Endothelial cell of umbilical vein (primary cell): ENCODE data around the gene PHC1. TPM values are rescaled to one million over a fixed set of nuclear protein-coding genes. Genes with fewer than 3 reads are reported as not detected.

Source experiments
- BruUV-seq: library from RNA; stranded (reverse); fragments of 400-500 nt; replicated peaks from 2 replicates; lab custom pipeline; 2021; lab: Mats Ljungman, UMichigan
- CTCF ChIA-PET: fragments of 300-600, 350-600 bp; sonication (Branson Sonifier 250); formaldehyde crosslinking; loops from one replicate; lab custom pipeline; 2021; ENCODE audit warnings: antibody characterized with exemption, inconsistent platforms; lab: Charles Lee
- POLR2A ChIA-PET: fragments of 300-600, 350-600 bp; sonication (Branson Sonifier 250); formaldehyde crosslinking; loops from one replicate; lab custom pipeline; 2021; ENCODE audit warnings: antibody characterized with exemption, inconsistent platforms; lab: Charles Lee
- DNase-seq: peaks from one replicate; pipeline ENCODE4 v3.0.0-alpha.2; 2011; ENCODE audit warnings: low read depth, low spot score
- FAIRE-seq: peaks from 2 replicates; lab custom pipeline; 2011; peaks lifted over from hg19 to GRCh38; lab: Jason Lieb, UNC
- H2AFZ ChIP-seq: 2 replicates; pipeline ENCODE4 v1.6.0; 2012; ENCODE audit warnings: low read depth, low read length, control low read depth, inconsistent platforms
- H3K27ac ChIP-seq: 2 replicates; pipeline ENCODE4 v1.5.1; 2011; ENCODE audit warnings: low read depth, mild to moderate bottlenecking, control low read depth, low read length, moderate library complexity; ENCODE audit not compliant: insufficient read depth
- H3K27me3 ChIP-seq, 2 experiments: 2 replicates each; pipeline versions ENCODE4 v1.6.0 to v1.6.1; 2011; ENCODE audit warnings: low read length in 2 of 2, mixed read lengths in 1 of 2; ENCODE audit not compliant: control insufficient read depth in 2 of 2, insufficient read depth in 2 of 2
- H3K36me3 ChIP-seq, 2 experiments: 2 replicates in 1 of 2; 3 replicates in 1 of 2; pipeline ENCODE4 v1.5.1; 2011; ENCODE audit warnings: low read length in 2 of 2, mild to moderate bottlenecking in 1 of 2, moderate library complexity in 1 of 2; ENCODE audit not compliant: control insufficient read depth in 2 of 2, insufficient read depth in 2 of 2; ENCODE audit errors: extremely low read depth in 1 of 2
- H3K4me1 ChIP-seq: 3 replicates; pipeline ENCODE4 v1.5.1; 2011; ENCODE audit warnings: mild to moderate bottlenecking, low read length; ENCODE audit not compliant: control insufficient read depth, insufficient read depth; ENCODE audit errors: extremely low read depth
- H3K4me2 ChIP-seq: 2 replicates; pipeline ENCODE4 v1.6.1; 2011; ENCODE audit warnings: low read length, control low read depth, mixed read lengths; ENCODE audit not compliant: insufficient read depth
- H3K4me3 ChIP-seq, 3 experiments: fragments of 200-600 bp in 1 of 3; sonication (generic), shearing (Covaris generic) in 1 of 3; replicated peaks in 1 of 3; 2 replicates each; pipeline ENCODE4 v1.5.1; 2011 to 2016; ENCODE audit warnings: control low read depth in 3 of 3, low read length in 3 of 3, mild to moderate bottlenecking in 2 of 3, inconsistent platforms in 1 of 3, low read depth in 1 of 3, moderate library complexity in 1 of 3; ENCODE audit not compliant: insufficient read depth in 1 of 3
- H3K79me2 ChIP-seq: 2 replicates; pipeline ENCODE4 v1.6.0; 2012; ENCODE audit warnings: low read length, inconsistent platforms; ENCODE audit not compliant: control insufficient read depth, insufficient read depth
- H3K9ac ChIP-seq: replicated peaks from 2 replicates; pipeline ENCODE3; 2011; ENCODE audit warnings: low read length, control low read depth; ENCODE audit not compliant: insufficient read depth; ENCODE audit errors: extremely low read depth
- H3K9me1 ChIP-seq: replicated peaks from 3 replicates; pipeline ENCODE4 v1.6.0; 2011; ENCODE audit warnings: mild to moderate bottlenecking, low read length; ENCODE audit not compliant: control insufficient read depth, insufficient read depth; ENCODE audit errors: extremely low read depth
- H3K9me3 ChIP-seq: replicated peaks from 2 replicates; pipeline ENCODE4 v1.5.1; 2012; ENCODE audit warnings: low read length, inconsistent platforms; ENCODE audit not compliant: control insufficient read depth, insufficient read depth
- H4K20me1 ChIP-seq: replicated peaks from 2 replicates; pipeline ENCODE3; 2011; ENCODE audit warnings: mild to moderate bottlenecking, low read length; ENCODE audit not compliant: control insufficient read depth, insufficient read depth; ENCODE audit errors: extremely low read depth
- CTCF ChIP-seq, 2 donors: IDR thresholded peaks; 1 replicate in 1 of 2; 2 replicates in 1 of 2; pipeline ENCODE4 v1.5.1; 2011; ENCODE audit warnings: low read length in 2 of 2, mild to moderate bottlenecking in 2 of 2, moderate library complexity in 2 of 2, control low read depth in 1 of 2, inconsistent platforms in 1 of 2, low read depth in 1 of 2; ENCODE audit not compliant: insufficient read depth in 1 of 2; ENCODE audit errors: extremely low read depth in 1 of 2
- EZH2 ChIP-seq: IDR thresholded peaks from 2 replicates; pipeline ENCODE4 v1.6.1; 2012; ENCODE audit warnings: borderline replicate concordance, low read depth, mild to moderate bottlenecking, moderate library complexity, low read length, inconsistent platforms; ENCODE audit not compliant: severe bottlenecking
- FOS ChIP-seq: IDR thresholded peaks from 2 replicates; pipeline ENCODE4 v1.6.1; 2011; ENCODE audit warnings: mild to moderate bottlenecking, low read length, moderate library complexity, borderline replicate concordance; ENCODE audit not compliant: insufficient read depth
- GATA2 ChIP-seq: IDR thresholded peaks from 2 replicates; pipeline ENCODE4 v1.7.0; 2011; ENCODE audit warnings: low read depth, mild to moderate bottlenecking, moderate library complexity, mixed read lengths, low read length; ENCODE audit not compliant: insufficient read length, insufficient read depth
- JUN ChIP-seq: IDR thresholded peaks from 2 replicates; pipeline ENCODE4 v1.6.1; 2011; ENCODE audit warnings: borderline replicate concordance, low read depth; ENCODE audit not compliant: insufficient read length, insufficient read depth
- MAX ChIP-seq: IDR thresholded peaks from 2 replicates; pipeline ENCODE4 v1.6.1; 2011; ENCODE audit not compliant: insufficient read depth, insufficient read length
- MYC ChIP-seq: IDR thresholded peaks from one replicate; pipeline ENCODE4 v1.6.1; 2011; ENCODE audit warnings: mild to moderate bottlenecking, low read depth, low read length
- POLR2A ChIP-seq: IDR thresholded peaks from 2 replicates; pipeline ENCODE4 v1.6.1; 2012; ENCODE audit warnings: low read depth, mild to moderate bottlenecking, control low read depth, low read length
- POLR2AphosphoS5 ChIP-seq: IDR thresholded peaks from 2 replicates; pipeline ENCODE4 v1.6.1; 2012; ENCODE audit warnings: low read depth, mild to moderate bottlenecking, control low read depth, low read length, moderate library complexity; ENCODE audit not compliant: insufficient read depth
- dilution Hi-C: fragments of 300-500 bp; cut with MboI; formaldehyde crosslinking; loops from one replicate; pipeline ENCODE4 v1.15.0; 2019; ENCODE audit warnings: low sequenced_read_pairs; ENCODE audit not compliant: extremely low pct_ligation_motif_present
- intact Hi-C: fragments of 100-400 bp; cut with micrococcal nuclease; formaldehyde crosslinking; loops from one replicate; pipeline ENCODE4 v1.10.0; 2022
- polyA plus RNA-seq, 4 experiments: library from polyadenylated mRNA; depleted of rRNA in 3 of 4; stranded (reverse) in 3 of 4; unstranded in 1 of 4; fragments of >200 nt; gene quantifications; 2 replicates each; pipeline versions ENCODE4 v1.2.1 to v1.2.3, GENCODE V29; 2011 to 2012; ENCODE audit warnings: missing spikeins in 1 of 4
- total RNA-seq: library from RNA; stranded (reverse); gene quantifications from 2 replicates; pipeline ENCODE4 v1.2.3, GENCODE V29; 2021

PHC1 gene
- total and polyA plus RNA-seq, 2 donors (not counting 3 experiments of a cell fraction or from before 2014, with no cell fraction given): 37.3 to 66.3 TPM

- DNase-seq (no peak), FAIRE-seq (no peak)
- TF ChIP-seq EZH2 (no peak), MYC (no peak), JUN (no peak), CTCF (IDR thresholded peaks at IDR 0.05; ENCODE audit: extremely low read depth in 1 of 2, insufficient read depth in 1 of 2, low read depth in 1 of 2, low read length in 2 of 2) (no peak), POLR2A (no peak), MAX (no peak), POLR2AphosphoS5 (no peak), GATA2 (no peak), FOS (no peak)
- no peaks in the 10 kb centered on the region for H3K27me3 ChIP-seq
- no peaks in the 10 kb centered on the region for H3K9me3 ChIP-seq
- intact Hi-C loops (no loop called here), dilution Hi-C loops (no loop called here)
- CTCF ChIA-PET: interaction anchor here (0.6 to 0.7 kb wide), 2 partner anchors 120 to 304 kb away, joined by 3 read pairs; no protein-coding TSS in a partner anchor
- POLR2A ChIA-PET: no interaction called here
- no peak overlapping the region for H2AFZ ChIP-seq
- no peak overlapping the region for H3K4me3 ChIP-seq
- H3K4me2 ChIP-seq: no peak overlapping the region
- no peaks in the 10 kb centered on the region for H4K20me1 ChIP-seq
- H3K9me1 ChIP-seq: no peaks in the 10 kb centered on the region
- no TSS peak for BruUV-seq
- H3K4me1 ChIP-seq: no peaks in the 10 kb centered on the region
- H3K9ac ChIP-seq: no peak overlapping the region
- no peaks in the 10 kb centered on the region for H3K79me2 ChIP-seq
- no peak overlapping the region for H3K27ac ChIP-seq
- H3K36me3 ChIP-seq: no peaks in the 10 kb centered on the region
These were observed 43.8 kb downstream of the PHC1 start for GRCh38 chr12:8958066-8958465.
